Raji (cell line): ENCODE results near the gene BNIP3.

Source experiments
- POLR2A ChIP-seq: IDR thresholded peaks from 2 replicates; pipeline ENCODE4 v1.6.1; 2011; ENCODE audit warnings: low read depth, low read length, control low read depth; ENCODE audit not compliant: insufficient read depth

Gene BNIP3

DNA sequence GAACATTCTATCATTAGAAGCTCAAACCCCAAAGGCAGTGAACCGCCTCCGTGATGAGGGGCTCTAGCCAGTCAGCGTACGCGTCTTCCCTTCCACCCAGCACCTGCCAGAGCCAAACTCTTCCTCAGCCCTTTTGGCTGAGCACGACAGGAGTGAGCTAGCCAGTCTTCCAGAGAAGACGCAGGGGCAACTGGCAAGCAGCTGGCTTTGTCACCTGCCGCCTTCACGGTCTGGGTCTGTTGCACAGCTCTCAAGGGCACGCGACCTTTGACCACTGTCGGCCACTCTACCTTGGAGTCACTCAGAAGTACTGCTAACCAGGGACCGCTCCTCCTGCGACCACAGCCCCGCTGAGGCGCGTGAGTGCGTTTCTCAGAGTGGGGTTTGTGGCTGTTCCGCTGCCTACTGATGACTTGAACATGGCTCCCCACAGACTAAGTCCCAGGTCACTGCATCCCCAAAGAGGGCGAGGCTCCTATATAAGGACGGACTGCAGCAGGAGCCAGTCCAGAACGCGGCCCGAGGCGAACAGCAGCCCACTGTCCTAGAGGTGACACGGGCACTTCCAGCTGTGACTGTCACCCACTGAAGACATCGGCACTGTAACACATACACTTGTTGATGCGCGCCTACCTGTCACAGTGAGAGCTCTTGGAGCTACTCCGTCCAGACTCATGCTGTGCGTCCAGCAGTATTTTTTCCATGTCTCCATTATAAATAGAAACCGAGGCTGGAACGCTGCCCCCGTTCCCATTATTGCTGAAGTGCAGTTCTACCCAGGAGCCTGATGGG, 8.4 kb downstream of the BNIP3 start:
- no peak for TF ChIP-seq POLR2A

DNA sequence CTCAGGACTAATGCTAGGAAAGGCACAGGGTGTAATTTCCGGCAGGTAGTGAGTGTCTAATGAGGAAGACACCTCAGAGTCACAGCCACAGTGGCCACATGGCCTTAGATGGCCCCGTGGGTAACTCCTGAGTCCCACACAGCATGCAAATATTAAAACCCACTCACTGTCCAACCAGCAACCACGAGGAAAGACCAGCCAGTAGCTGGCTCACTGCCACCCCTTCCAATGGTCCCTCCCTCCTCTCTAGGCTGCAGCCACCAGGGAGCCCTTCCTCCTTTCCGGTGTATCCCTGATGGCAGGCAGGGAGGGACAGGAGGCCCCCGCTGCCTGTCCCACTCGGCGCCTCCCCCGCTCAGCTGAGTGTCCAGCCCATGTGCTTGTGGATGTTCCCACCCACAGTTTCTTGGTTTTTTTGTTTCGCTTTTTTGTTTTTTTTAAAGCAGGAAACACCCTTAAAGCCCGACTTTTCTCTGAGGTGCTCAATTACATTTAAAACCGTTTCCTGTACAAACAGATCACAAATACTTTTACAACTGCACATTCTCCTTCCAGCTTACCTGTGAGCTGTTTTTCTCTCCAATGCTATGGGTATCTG, 9.2 kb downstream of the BNIP3 start:
- no peak for TF ChIP-seq POLR2A

DNA sequence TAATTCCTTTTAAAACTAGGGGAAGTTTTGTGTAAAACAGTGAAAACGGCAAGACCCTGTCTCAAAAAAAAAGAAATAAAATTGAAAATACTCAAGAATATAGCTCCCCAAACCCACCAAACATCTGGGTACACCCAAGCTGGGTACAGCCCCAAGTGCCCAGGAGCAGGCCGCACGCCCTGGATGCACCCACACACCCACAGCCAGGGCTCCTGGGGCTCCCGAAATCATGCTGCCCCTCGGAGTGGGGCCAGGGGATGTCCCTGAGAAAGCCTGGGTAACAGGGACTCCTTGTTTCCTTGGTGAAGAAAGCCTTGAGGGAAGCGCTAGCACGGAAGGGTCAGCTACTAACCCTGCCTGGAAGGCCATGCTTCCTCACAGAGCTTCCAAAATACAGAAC, 10.1 kb downstream of the BNIP3 start:
- TF ChIP-seq POLR2A, result no peak

- TF ChIP-seq POLR2A, result no peak
These were observed 10.8 kb downstream of the BNIP3 start for GRCh38 chr10:131970946-131971345.

- TF ChIP-seq POLR2A, result no peak
These were observed 12.8 kb downstream of the BNIP3 start for GRCh38 chr10:131968949-131969348.

GRCh38 chr10:131964298-131964697, 17.4 kb downstream of the BNIP3 start:
- no peak for TF ChIP-seq POLR2A

DNA sequence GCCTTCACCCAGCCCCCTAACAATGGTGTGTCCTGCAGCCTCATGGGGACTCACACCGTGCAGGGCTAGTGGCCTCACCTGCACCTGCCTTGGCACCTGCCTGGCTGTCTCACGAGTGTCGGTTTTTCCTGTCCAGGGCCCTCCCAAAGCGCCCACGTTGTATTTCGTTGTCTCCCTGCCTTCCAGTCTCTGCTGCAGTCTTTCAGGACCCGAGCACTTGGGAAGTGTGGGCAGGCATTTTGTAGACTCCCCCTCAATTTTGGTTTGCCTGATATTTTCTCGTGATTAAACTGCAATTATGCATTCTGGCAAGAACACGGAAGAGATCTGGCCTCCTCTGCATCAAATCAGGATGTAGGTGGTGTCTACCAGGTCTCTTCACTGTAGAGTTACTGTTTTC, 17.9 kb downstream of the BNIP3 start:
- TF ChIP-seq POLR2A, result no peak

DNA sequence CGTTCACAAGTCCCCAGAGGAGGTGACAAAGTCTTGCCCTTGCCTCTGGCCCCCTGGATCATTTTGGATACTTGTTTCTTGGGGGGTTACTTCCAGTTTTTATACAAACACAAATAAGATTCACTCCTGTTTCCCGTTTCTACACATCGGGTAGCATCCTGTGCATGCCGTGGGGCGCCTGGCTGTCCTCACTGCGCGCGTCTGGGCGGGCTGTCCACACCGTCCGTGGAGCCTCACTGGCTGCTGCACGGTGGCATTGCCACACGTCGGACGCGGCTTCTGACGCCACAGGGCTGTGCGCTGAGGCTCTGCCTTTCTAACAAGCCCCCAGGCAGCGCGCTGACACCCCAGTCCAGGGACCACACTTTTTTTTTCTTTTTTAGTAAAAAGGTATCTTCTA, 18.4 kb downstream of the BNIP3 start:
- no peak for TF ChIP-seq POLR2A

GRCh38 chr10:131961777-131962662, 19.7 kb downstream of the BNIP3 start:
- no peak for TF ChIP-seq POLR2A

- no peak for TF ChIP-seq POLR2A
These were observed 20.5 kb downstream of the BNIP3 start for GRCh38 chr10:131961047-131961776.

DNA sequence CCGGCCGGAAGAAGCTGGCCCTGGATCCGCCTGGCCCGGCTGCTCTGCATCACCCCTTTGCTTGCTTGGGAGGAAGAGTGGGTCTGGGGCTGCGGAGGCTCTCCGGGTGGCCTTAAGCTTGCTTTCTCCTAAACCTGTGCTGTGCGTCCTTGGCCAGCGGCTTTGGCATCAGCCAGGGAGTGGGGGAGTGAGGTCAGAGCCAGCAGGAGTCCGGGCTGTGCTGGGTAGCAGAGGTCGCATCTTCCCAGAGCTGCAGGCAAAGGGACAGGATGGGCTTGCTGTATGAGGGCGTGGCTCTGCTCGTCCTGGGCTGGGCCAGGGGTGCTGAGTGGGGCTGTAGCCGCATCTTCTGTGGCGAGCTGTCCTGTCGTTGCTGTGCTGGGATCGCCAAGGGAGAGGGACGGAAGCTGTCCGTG, 21.1 kb downstream of the BNIP3 start:
- TF ChIP-seq POLR2A, result no peak

DNA sequence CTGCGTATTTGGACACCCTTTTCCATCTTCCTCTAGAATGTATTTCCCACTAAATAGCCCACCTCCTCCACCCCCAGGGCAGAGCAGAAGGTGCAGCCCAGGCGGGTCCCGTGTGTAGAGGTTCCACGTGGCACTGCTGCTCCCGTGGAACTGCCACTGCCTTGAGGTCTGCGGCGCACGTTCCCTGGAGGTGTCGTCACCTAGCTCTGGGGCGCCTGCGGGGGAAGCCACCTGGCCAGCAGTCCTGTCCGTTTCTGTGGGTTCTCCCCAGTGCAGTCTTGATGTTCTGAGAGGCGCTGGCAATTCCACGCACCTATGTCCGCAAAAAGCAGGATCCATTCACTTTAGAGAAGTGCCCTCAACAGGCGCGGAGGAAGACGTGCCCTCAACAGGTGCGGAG, 21.9 kb downstream of the BNIP3 start:
- TF ChIP-seq POLR2A, result no peak

GRCh38 chr10:131955591-131956340, 26.0 kb downstream of the BNIP3 start:
- no peak for TF ChIP-seq POLR2A

DNA sequence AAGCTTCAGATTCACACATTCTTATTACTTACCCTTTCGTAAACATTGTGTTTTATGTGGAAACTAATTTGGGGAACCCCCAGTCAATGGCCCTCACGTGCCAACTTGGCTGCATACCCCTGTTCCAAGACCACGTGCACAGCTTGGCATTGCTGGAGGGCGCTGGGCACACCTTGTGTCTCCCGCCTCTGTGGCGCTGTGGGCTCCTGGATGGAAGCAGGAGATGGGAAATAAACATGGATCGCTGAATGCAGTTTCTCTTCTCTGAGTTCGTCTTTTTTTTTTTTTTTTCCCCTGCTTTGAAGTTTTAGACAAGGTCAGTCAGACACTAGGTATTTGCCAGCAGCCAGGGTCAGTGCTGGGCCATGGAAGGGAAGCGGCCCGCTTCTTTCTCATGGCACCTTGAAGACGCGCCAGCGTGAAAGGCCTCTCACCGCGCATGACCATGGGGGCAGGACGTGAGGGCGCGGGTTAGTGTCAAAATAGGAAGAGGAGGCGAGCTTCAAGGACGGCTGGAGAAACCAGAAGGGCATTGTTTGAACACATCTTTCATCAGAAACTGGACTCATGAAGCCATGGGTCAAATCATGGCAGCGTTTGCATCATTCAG, 27.3 kb downstream of the BNIP3 start:
- no peak for TF ChIP-seq POLR2A
